H9 (cell line): Measurements from ENCODE around the gene RNASEH2B. TPM values are rescaled to one million over a fixed set of nuclear protein-coding genes. Genes with fewer than 3 reads are reported as not detected.

Source experiments
- DNase-seq: peaks from one replicate; pipeline ENCODE4 v3.0.0-alpha.2; 2017
- H2AFZ ChIP-seq: one replicate; pipeline ENCODE4 v1.6.1; 2013; ENCODE audit warnings: mild to moderate bottlenecking, low read length, control low read depth, moderate library complexity
- H2AK5ac ChIP-seq: 2 replicates; pipeline ENCODE4 v1.6.1; 2013; ENCODE audit warnings: low read length, control low read depth, mixed read lengths; ENCODE audit not compliant: insufficient read length
- H2BK120ac ChIP-seq: one replicate; pipeline ENCODE4 v1.6.1; 2013; ENCODE audit warnings: low read depth, mild to moderate bottlenecking, low read length, control low read depth, inconsistent platforms; ENCODE audit not compliant: poor library complexity, severe bottlenecking
- H2BK12ac ChIP-seq: 2 replicates; pipeline ENCODE4 v1.6.1; 2013; ENCODE audit warnings: low read length, control low read depth, mixed read lengths, low read depth; ENCODE audit not compliant: insufficient read length
- H2BK15ac ChIP-seq: 2 replicates; pipeline ENCODE4 v1.6.1; 2013; ENCODE audit warnings: low read depth, low read length, control low read depth
- H2BK20ac ChIP-seq: one replicate; pipeline ENCODE4 v1.6.1; 2013; ENCODE audit warnings: low read depth, mild to moderate bottlenecking, low read length, control low read depth, inconsistent platforms; ENCODE audit not compliant: poor library complexity, severe bottlenecking
- H2BK5ac ChIP-seq: 2 replicates; pipeline ENCODE4 v1.6.1; 2013; ENCODE audit warnings: low read length, control low read depth, mixed read lengths; ENCODE audit not compliant: insufficient read length
- H3K14ac ChIP-seq: 2 replicates; pipeline ENCODE4 v1.6.1; 2013; ENCODE audit warnings: low read length, control low read depth; ENCODE audit not compliant: insufficient read depth
- H3K18ac ChIP-seq: 2 replicates; pipeline ENCODE4 v1.6.1; 2013; ENCODE audit warnings: low read depth, mild to moderate bottlenecking, mixed read lengths, low read length, control low read depth; ENCODE audit not compliant: insufficient read length
- H3K23ac ChIP-seq: 2 replicates; pipeline ENCODE4 v1.6.1; 2013; ENCODE audit warnings: low read length, control low read depth, mixed read lengths, low read depth; ENCODE audit not compliant: insufficient read length
- H3K23me2 ChIP-seq: 2 replicates; pipeline ENCODE4 v1.6.1; 2013; ENCODE audit warnings: low read depth, mild to moderate bottlenecking, mixed read lengths, low read length, control low read depth; ENCODE audit not compliant: insufficient read length, poor library complexity, severe bottlenecking
- H3K27ac ChIP-seq: 2 replicates; pipeline ENCODE4 v1.5.1; 2013; ENCODE audit warnings: low read length, control low read depth, mixed read lengths, low read depth; ENCODE audit not compliant: insufficient read length
- H3K27me3 ChIP-seq: 2 replicates; pipeline ENCODE4 v1.6.1; 2013; ENCODE audit warnings: low read length, control low read depth, inconsistent platforms; ENCODE audit not compliant: insufficient read depth
- H3K4ac ChIP-seq: 2 replicates; pipeline ENCODE4 v1.6.1; 2013; ENCODE audit warnings: low read depth, mild to moderate bottlenecking, control low read depth, inconsistent platforms, low read length, moderate library complexity
- H3K4me1 ChIP-seq: 2 replicates; pipeline ENCODE4 v1.6.1; 2013; ENCODE audit warnings: low read length, control low read depth, inconsistent platforms; ENCODE audit not compliant: insufficient read depth
- H3K4me2 ChIP-seq: 2 replicates; pipeline ENCODE4 v1.6.1; 2013; ENCODE audit warnings: low read length, control low read depth, mixed read lengths; ENCODE audit not compliant: insufficient read length, insufficient read depth
- H3K56ac ChIP-seq: 2 replicates; pipeline ENCODE4 v1.6.1; 2013; ENCODE audit warnings: low read depth, mild to moderate bottlenecking, mixed read lengths, low read length, control low read depth; ENCODE audit not compliant: insufficient read length
- H3K79me1 ChIP-seq: 2 replicates; pipeline ENCODE4 v1.6.1; 2013; ENCODE audit warnings: low read depth, mild to moderate bottlenecking, moderate library complexity, low read length, control low read depth, inconsistent platforms; ENCODE audit not compliant: insufficient read depth, poor library complexity, severe bottlenecking
- H3K79me2 ChIP-seq: 2 replicates; pipeline ENCODE4 v1.6.1; 2013; ENCODE audit warnings: low read length, control low read depth, inconsistent platforms; ENCODE audit not compliant: insufficient read depth
- H3K9ac ChIP-seq: 2 replicates; pipeline ENCODE4 v1.6.1; 2013; ENCODE audit warnings: low read length, control low read depth, mixed read lengths; ENCODE audit not compliant: insufficient read length; ENCODE audit errors: extremely low read depth
- H3K9me3 ChIP-seq: one replicate; pipeline ENCODE4 v1.6.1; 2013; ENCODE audit warnings: low read depth, low read length, inconsistent platforms; ENCODE audit not compliant: control insufficient read depth
- H3T11ph ChIP-seq: one replicate; pipeline ENCODE4 v1.6.1; 2013; ENCODE audit warnings: mild to moderate bottlenecking, low read length, control low read depth, inconsistent platforms
- H4K20me1 ChIP-seq: one replicate; pipeline ENCODE4 v1.6.1; 2013; ENCODE audit not compliant: control insufficient read depth, insufficient read length, insufficient read depth
- H4K5ac ChIP-seq: 2 replicates; pipeline ENCODE4 v1.6.1; 2013; ENCODE audit warnings: low read depth, mild to moderate bottlenecking, mixed read lengths, low read length, control low read depth; ENCODE audit not compliant: insufficient read length
- H4K8ac ChIP-seq: replicated peaks from 2 replicates; pipeline ENCODE4 v1.6.1; 2013; ENCODE audit warnings: low read length, control low read depth, mixed read lengths, low read depth; ENCODE audit not compliant: insufficient read length
- H4K91ac ChIP-seq: 2 replicates; pipeline ENCODE4 v1.6.1; 2013; ENCODE audit warnings: low read depth, mild to moderate bottlenecking, moderate library complexity, mixed read lengths, low read length, control low read depth; ENCODE audit not compliant: insufficient read length
- H3K27ac Mint-ChIP-seq, 3 experiments: 2 replicates in 2 of 3; 3 replicates in 1 of 3; pipeline ENCODE4 v1.8.0; 2020 to 2021; ENCODE audit warnings: mixed read lengths in 3 of 3, mild to moderate bottlenecking in 1 of 3, moderate library complexity in 1 of 3
- H3K27me3 Mint-ChIP-seq: 2 replicates; pipeline ENCODE4 v1.8.0; 2021; ENCODE audit warnings: low read depth, mild to moderate bottlenecking, moderate library complexity, mixed read lengths
- H3K36me3 Mint-ChIP-seq, 3 experiments: 2 replicates in 2 of 3; 3 replicates in 1 of 3; pipeline ENCODE4 v1.8.0; 2020 to 2021; ENCODE audit warnings: low read depth in 3 of 3, mixed read lengths in 3 of 3; ENCODE audit not compliant: insufficient read depth in 1 of 3
- H3K4me1 Mint-ChIP-seq, 2 experiments: 2 replicates each; pipeline ENCODE4 v1.8.0; 2020; ENCODE audit warnings: mixed read lengths in 2 of 2
- H3K4me3 Mint-ChIP-seq, 2 experiments: 2 replicates in 1 of 2; 3 replicates in 1 of 2; pipeline ENCODE4 v1.8.0; 2020 to 2021; ENCODE audit warnings: mild to moderate bottlenecking in 2 of 2, mixed read lengths in 2 of 2, moderate library complexity in 1 of 2
- H3K9me3 Mint-ChIP-seq, 2 experiments: 2 replicates in 1 of 2; 3 replicates in 1 of 2; pipeline ENCODE4 v1.8.0; 2020; ENCODE audit warnings: mild to moderate bottlenecking in 2 of 2, mixed read lengths in 2 of 2, moderate library complexity in 1 of 2
- WGBS: extraction: QIAGEN DNeasy Blood & Tissue Kit; methylation state at CpG from one replicate; pipeline ENCODE4 v1.1.7; 2013; ENCODE audit warnings: missing lambda C conversion rate, low lambda C conversion rate, mixed read lengths; ENCODE audit not compliant: insufficient read length; ENCODE audit errors: extremely low coverage; 5-methylcytosine and 5-hydroxymethylcytosine counted together
- total RNA-seq: library from RNA; stranded (reverse); gene quantifications from 2 replicates; pipeline ENCODE4 v1.2.1, GENCODE V29; 2021
- TF ChIP-seq, protein P1 (sequence below): fragments of 200-600 bp; sonication (generic); conservative IDR thresholded peaks from 3 replicates; pipeline ENCODE4 v1.8.0; 2021; ENCODE audit warnings: antibody characterized with exemption, mild to moderate bottlenecking

The RNASEH2B gene
- total RNA-seq, 1 experiment from 2014 or later, result 53.9 TPM

DNA sequence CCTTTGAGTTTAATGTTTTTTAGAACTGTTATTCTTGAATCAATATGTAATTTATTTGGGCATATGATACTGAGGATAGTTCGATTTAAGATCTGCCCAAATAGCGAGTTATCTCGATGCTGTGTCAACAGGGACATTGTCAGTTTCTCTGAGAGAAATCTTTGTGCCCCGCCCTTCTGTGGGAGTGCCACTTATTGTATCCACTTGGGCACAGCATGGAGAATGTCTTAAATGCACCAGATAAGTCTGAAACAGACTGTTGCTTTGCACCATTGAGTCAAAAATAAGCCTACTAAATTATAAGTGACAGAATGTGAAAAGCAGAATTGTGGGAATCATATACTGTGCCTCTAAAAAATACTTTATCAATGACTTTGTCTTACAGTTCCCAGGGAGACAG, 45.6 kb downstream of the RNASEH2B start:
- no peak overlapping the region for H3K27ac ChIP-seq
- no peak overlapping the region for H3K23ac ChIP-seq
- H3K36me3 Mint-ChIP-seq, result peaks cover 0 to 4% (median 2%) of the 10 kb centered on the region in 3 experiments; a peak in 2 of 7 replicates
- TF ChIP-seq, protein P1, sequence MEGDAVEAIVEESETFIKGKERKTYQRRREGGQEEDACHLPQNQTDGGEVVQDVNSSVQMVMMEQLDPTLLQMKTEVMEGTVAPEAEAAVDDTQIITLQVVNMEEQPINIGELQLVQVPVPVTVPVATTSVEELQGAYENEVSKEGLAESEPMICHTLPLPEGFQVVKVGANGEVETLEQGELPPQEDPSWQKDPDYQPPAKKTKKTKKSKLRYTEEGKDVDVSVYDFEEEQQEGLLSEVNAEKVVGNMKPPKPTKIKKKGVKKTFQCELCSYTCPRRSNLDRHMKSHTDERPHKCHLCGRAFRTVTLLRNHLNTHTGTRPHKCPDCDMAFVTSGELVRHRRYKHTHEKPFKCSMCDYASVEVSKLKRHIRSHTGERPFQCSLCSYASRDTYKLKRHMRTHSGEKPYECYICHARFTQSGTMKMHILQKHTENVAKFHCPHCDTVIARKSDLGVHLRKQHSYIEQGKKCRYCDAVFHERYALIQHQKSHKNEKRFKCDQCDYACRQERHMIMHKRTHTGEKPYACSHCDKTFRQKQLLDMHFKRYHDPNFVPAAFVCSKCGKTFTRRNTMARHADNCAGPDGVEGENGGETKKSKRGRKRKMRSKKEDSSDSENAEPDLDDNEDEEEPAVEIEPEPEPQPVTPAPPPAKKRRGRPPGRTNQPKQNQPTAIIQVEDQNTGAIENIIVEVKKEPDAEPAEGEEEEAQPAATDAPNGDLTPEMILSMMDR, result no peak
- no peak overlapping the region for H2BK5ac ChIP-seq
- no peak overlapping the region for H3K4me3 Mint-ChIP-seq
- no peak overlapping the region for H2BK120ac ChIP-seq
- no peak overlapping the region for H3K4me2 ChIP-seq
- no peak overlapping the region for H3K14ac ChIP-seq
- H4K20me1 ChIP-seq, result no peaks in the 10 kb centered on the region
- no CpG with 5 or more reads among the region's 4 CpGs for WGBS
- H4K5ac ChIP-seq, result no peak overlapping the region
- no peak overlapping the region for H3K4ac ChIP-seq
- H2BK20ac ChIP-seq, result no peak overlapping the region
- no peak overlapping the region for H2AK5ac ChIP-seq
- no peak overlapping the region for H2AFZ ChIP-seq
- H3K9ac ChIP-seq, result no peak overlapping the region
- no peak overlapping the region for H3K18ac ChIP-seq
- H2BK12ac ChIP-seq, result no peak overlapping the region
- H3K79me2 ChIP-seq, result no peaks in the 10 kb centered on the region
- no peak overlapping the region for H2BK15ac ChIP-seq
- no peaks in the 10 kb centered on the region for H3K79me1 ChIP-seq
- peaks cover 9% of the 10 kb centered on the region in 2 experiments for H3K4me1 Mint-ChIP-seq
- no peaks in the 10 kb centered on the region for H3K27me3 ChIP-seq
- no peak overlapping the region for H3T11ph ChIP-seq
- no peaks in the 10 kb centered on the region for H3K9me3 Mint-ChIP-seq
- H3K27me3 Mint-ChIP-seq, result no peaks in the 10 kb centered on the region
- DNase-seq, result no peak
- H3K9me3 ChIP-seq, result no peaks in the 10 kb centered on the region
- H3K27ac Mint-ChIP-seq, result no peak overlapping the region
- no peak overlapping the region for H4K91ac ChIP-seq
- H3K4me1 ChIP-seq, result no peaks in the 10 kb centered on the region; the same call in 1 of the 2 replicates
- no peak overlapping the region for H4K8ac ChIP-seq
- H3K23me2 ChIP-seq, result no peaks in the 10 kb centered on the region
- H3K56ac ChIP-seq, result no peak overlapping the region
